Upper lobe of left lung (tissue), 4 donors: ENCODE data around the gene FNDC3B.

Experiments used
- EP300 ChIP-seq, 4 donors: sonication (generic); formaldehyde crosslinking; IDR thresholded peaks; one replicate each; pipeline ENCODE4 v1.5.1; 2017; ENCODE audit warnings: antibody characterized with exemption in 4 of 4, control low read depth in 2 of 4
- TF ChIP-seq, protein P1 (sequence below), 6 experiments: fragments of 450-650 bp in 4 of 6; fragments of 200-600 bp in 2 of 6; sonication (generic) in 2 of 6; IDR thresholded peaks; one replicate each; pipeline ENCODE4 v1.5.1; 2016 to 2019; ENCODE audit warnings: antibody characterized with exemption in 6 of 6

DNA sequence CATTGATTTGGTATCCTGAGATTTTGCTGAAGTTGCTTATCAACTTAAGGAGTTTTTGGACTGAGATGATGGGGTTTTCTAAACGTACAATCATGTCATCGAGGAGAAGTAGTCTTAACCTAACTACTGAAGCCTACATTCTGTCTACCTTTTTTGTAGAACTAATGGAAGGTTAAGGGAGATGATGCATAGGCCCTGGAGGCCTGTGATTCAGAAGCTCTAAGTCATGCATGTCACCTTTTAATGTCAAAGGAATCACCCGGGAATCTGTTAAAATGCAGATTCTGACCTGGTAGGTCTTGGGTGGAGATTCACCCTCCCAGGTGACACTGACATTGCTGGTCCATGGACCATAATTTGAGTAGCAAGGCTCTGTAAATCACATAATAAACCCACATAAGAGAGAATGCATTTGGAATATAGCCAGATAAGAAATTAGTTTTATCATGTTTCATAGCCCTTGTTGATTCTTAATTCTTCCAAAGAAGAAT is 344.0 kb downstream of the FNDC3B start:
- TF ChIP-seq, protein P1, sequence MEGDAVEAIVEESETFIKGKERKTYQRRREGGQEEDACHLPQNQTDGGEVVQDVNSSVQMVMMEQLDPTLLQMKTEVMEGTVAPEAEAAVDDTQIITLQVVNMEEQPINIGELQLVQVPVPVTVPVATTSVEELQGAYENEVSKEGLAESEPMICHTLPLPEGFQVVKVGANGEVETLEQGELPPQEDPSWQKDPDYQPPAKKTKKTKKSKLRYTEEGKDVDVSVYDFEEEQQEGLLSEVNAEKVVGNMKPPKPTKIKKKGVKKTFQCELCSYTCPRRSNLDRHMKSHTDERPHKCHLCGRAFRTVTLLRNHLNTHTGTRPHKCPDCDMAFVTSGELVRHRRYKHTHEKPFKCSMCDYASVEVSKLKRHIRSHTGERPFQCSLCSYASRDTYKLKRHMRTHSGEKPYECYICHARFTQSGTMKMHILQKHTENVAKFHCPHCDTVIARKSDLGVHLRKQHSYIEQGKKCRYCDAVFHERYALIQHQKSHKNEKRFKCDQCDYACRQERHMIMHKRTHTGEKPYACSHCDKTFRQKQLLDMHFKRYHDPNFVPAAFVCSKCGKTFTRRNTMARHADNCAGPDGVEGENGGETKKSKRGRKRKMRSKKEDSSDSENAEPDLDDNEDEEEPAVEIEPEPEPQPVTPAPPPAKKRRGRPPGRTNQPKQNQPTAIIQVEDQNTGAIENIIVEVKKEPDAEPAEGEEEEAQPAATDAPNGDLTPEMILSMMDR (IDR thresholded peaks at IDR 0.05) = no peak
- no peak for TF ChIP-seq EP300 (IDR thresholded peaks at IDR 0.05)
